PC-9 (cell line): ENCODE measurements around the gene C10orf95. TPM values are rescaled to one million over a fixed set of nuclear protein-coding genes. Genes with fewer than 3 reads are reported as not detected.

Source experiments
- BruUV-seq: library from RNA; stranded (reverse); fragments of 400-500 nt; replicated peaks from 2 replicates; lab custom pipeline; 2021; lab: Mats Ljungman, UMichigan
- CTCF ChIA-PET: fragments of 300-600 bp; sonication (Branson Sonifier 250); formaldehyde crosslinking; loops from one replicate; lab custom pipeline; 2022; ENCODE audit warnings: antibody characterized with exemption; lab: Charles Lee
- POLR2A ChIA-PET: fragments of 300-600 bp; sonication (Branson Sonifier 250); formaldehyde crosslinking; loops from one replicate; lab custom pipeline; 2022; ENCODE audit warnings: antibody characterized with exemption; ENCODE audit not compliant: unreplicated experiment; lab: Charles Lee
- DNase-seq, 2 experiments: peaks; one replicate each; pipeline versions ENCODE4 v3.0.0 to v3.0.0-alpha.2; 2015 to 2022; ENCODE audit warnings: mixed read lengths in 1 of 2
- H2AFZ ChIP-seq: fragments of 200-600 bp; sonication (generic); 2 replicates; pipeline ENCODE4 v1.8.1; 2017; ENCODE audit warnings: antibody characterized with exemption
- H3F3A ChIP-seq: fragments of 200-600 bp; sonication (generic); 2 replicates; pipeline ENCODE4 v1.8.1; 2017; ENCODE audit warnings: antibody characterized with exemption, mild to moderate bottlenecking, low read depth; ENCODE audit not compliant: insufficient read depth
- H3K27ac ChIP-seq: fragments of 200-600 bp; sonication (generic); 2 replicates; pipeline ENCODE4 v1.6.1; 2016; ENCODE audit warnings: mixed run types
- H3K27me3 ChIP-seq: fragments of 200-600 bp; sonication (generic); 2 replicates; pipeline ENCODE4 v1.6.1; 2016; ENCODE audit warnings: low read depth, mixed run types; ENCODE audit not compliant: insufficient read depth
- H3K36me3 ChIP-seq: fragments of 200-600 bp; sonication (generic); 2 replicates; pipeline ENCODE4 v1.6.1; 2016; ENCODE audit warnings: low read depth, mixed run types
- H3K4me1 ChIP-seq: fragments of 200-600 bp; sonication (generic); replicated peaks from 2 replicates; pipeline ENCODE4 v1.6.1; 2016; ENCODE audit warnings: mixed run types; ENCODE audit not compliant: insufficient read depth
- H3K4me2 ChIP-seq: fragments of 200-600 bp; sonication (generic); 2 replicates; pipeline ENCODE4 v1.6.1; 2017; ENCODE audit warnings: mixed run types
- H3K4me3 ChIP-seq: fragments of 200-600 bp; sonication (generic); 2 replicates; pipeline ENCODE4 v1.6.1; 2016; ENCODE audit warnings: mixed run types
- H3K79me2 ChIP-seq: fragments of 200-600 bp; sonication (generic); 2 replicates; pipeline ENCODE4 v1.6.1; 2017; ENCODE audit warnings: low read depth, mixed run types
- H3K9me2 ChIP-seq: fragments of 200-600 bp; sonication (generic); 2 replicates; pipeline ENCODE4 v1.8.1; 2017; ENCODE audit warnings: mild to moderate bottlenecking; ENCODE audit not compliant: insufficient read depth
- H3K9me3 ChIP-seq: fragments of 200-600 bp; sonication (generic); 2 replicates; pipeline ENCODE4 v1.8.1; 2016; ENCODE audit warnings: low read depth; ENCODE audit not compliant: insufficient read depth
- H4K20me1 ChIP-seq: fragments of 200-600 bp; sonication (generic); 2 replicates; pipeline ENCODE4 v1.8.1; 2017; ENCODE audit not compliant: insufficient read depth
- EZH2 ChIP-seq: fragments of 200-600 bp; sonication (generic); IDR thresholded peaks from 2 replicates; pipeline ENCODE4 v1.8.0; 2017; ENCODE audit warnings: antibody characterized with exemption, low read depth
- intact Hi-C: fragments of 100-400 bp; cut with micrococcal nuclease; formaldehyde crosslinking; loops from one replicate; pipeline ENCODE4 v1.10.0; 2022; ENCODE audit not compliant: unreplicated experiment
- total RNA-seq: library from RNA; stranded (reverse); gene quantifications from 2 replicates; pipeline ENCODE4 v1.2.3, GENCODE V29; 2021
- TF ChIP-seq, protein P1 (sequence below): fragments of 200-600 bp; sonication (generic); conservative IDR thresholded peaks from 2 replicates; pipeline ENCODE4 v1.6.1; 2017; ENCODE audit warnings: mixed run types, antibody characterized with exemption, mild to moderate bottlenecking, moderate library complexity

C10orf95 gene
- total RNA-seq, 1 experiment from 2014 or later: 1.0 TPM

DNA sequence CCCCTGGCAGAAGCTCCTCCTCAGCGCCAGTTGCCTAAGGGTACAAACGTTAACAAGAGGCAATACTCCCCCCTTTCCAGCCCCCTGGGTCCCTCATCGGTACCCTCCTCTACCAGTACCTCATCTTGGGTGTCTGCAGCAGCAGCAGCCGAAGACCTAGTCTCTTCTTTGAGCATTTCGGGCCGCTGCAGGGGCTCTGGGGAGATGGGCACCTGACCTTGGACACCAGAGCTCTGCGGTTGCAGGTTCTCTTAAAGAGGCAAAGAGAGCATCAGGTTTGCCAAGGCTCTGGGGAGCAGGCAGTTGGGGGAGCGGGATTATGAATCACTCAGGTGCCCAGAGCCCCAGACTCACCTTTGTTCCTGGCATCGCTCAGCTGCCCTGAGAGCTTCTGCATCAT, 27.2 kb downstream of the C10orf95 start:
- POLR2A ChIA-PET: no interaction called here
- no TSS peak for BruUV-seq
- intact Hi-C loops: loop anchor here (5.0 kb wide), 2 partner anchors 38 to 158 kb away; no protein-coding TSS in a partner anchor

DNA sequence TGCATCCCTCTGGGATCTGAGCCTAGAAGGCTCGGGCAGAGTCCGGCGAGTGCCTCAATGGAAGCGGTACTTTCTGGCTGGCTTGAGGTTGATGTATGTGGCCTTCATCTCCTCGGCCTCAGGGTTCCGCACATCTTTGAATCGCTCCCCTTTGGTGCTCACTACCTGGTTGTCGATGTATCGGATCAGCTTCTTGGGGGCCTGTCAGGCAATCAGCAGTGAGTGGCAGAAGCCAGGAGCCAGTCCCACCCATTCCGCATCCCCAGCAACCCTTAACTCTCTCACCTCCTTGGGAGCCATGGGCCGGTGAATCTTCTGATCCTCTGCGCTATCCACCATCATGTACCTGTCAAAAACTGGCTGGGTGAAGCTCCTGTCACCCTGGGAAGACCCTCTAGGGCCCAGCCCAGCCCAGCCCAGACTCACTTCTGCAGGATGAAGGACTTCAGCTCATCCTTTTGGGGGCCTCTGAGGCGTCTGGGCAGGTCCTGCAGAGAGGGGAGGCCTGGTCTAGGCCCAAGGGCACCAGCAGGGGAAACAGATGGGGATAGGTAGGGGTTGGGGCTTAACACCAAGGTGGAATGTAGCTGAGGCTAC, 27.9 kb downstream of the C10orf95 start:
- POLR2A ChIA-PET: interaction anchor here (0.7 kb wide), 1 partner anchor 122 kb away, joined by 16 read pairs; no protein-coding TSS in a partner anchor
- H3K4me1 ChIP-seq: peaks cover 5% of the 10 kb centered on the region; the same call in 1 of the 2 replicates
- peak overlapping the region; percentile 97 for H3K4me2 ChIP-seq
- no peaks in the 10 kb centered on the region for H3K79me2 ChIP-seq
- no peaks in the 10 kb centered on the region for H3K9me3 ChIP-seq
- no peaks in the 10 kb centered on the region for H3K9me2 ChIP-seq
- no peak for DNase-seq
- no peaks in the 10 kb centered on the region for H3K27me3 ChIP-seq
- BruUV-seq: no TSS peak
- no peak overlapping the region for H3K4me3 ChIP-seq
- no peaks in the 10 kb centered on the region for H4K20me1 ChIP-seq
- CTCF ChIA-PET: interaction anchor here (0.6 to 1.7 kb wide), 4 partner anchors 30 to 301 kb away, joined by 4 to 14 read pairs (median 6); no protein-coding TSS in a partner anchor
- H3F3A ChIP-seq: no peaks in the 10 kb centered on the region; the same call in 1 of the 2 replicates
- no peak overlapping the region for H2AFZ ChIP-seq
- no peaks in the 10 kb centered on the region for H3K36me3 ChIP-seq
- no peak overlapping the region for H3K27ac ChIP-seq
- intact Hi-C loops: loop anchor here (2.0 to 5.0 kb wide), 4 partner anchors 39 to 291 kb away; partner anchors contain the start of gene PPRC1
- TF ChIP-seq EZH2: no peak
- TF ChIP-seq, protein P1, sequence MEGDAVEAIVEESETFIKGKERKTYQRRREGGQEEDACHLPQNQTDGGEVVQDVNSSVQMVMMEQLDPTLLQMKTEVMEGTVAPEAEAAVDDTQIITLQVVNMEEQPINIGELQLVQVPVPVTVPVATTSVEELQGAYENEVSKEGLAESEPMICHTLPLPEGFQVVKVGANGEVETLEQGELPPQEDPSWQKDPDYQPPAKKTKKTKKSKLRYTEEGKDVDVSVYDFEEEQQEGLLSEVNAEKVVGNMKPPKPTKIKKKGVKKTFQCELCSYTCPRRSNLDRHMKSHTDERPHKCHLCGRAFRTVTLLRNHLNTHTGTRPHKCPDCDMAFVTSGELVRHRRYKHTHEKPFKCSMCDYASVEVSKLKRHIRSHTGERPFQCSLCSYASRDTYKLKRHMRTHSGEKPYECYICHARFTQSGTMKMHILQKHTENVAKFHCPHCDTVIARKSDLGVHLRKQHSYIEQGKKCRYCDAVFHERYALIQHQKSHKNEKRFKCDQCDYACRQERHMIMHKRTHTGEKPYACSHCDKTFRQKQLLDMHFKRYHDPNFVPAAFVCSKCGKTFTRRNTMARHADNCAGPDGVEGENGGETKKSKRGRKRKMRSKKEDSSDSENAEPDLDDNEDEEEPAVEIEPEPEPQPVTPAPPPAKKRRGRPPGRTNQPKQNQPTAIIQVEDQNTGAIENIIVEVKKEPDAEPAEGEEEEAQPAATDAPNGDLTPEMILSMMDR: no peak

More for the DNA sequence above, 27.2 kb downstream of the C10orf95 start:
- CTCF ChIA-PET: no interaction called here
- H2AFZ ChIP-seq: no peak overlapping the region
- H3K9me3 ChIP-seq: no peaks in the 10 kb centered on the region
- H3K79me2 ChIP-seq: no peaks in the 10 kb centered on the region
- H3K4me3 ChIP-seq: no peak overlapping the region
- H3K36me3 ChIP-seq: no peaks in the 10 kb centered on the region
- H3K4me1 ChIP-seq: peaks cover 5% of the 10 kb centered on the region; the same call in 1 of the 2 replicates
- no peak for DNase-seq
- TF ChIP-seq, protein P1: no peak
- no peak for TF ChIP-seq EZH2
- H3K27ac ChIP-seq: no peak overlapping the region
- no peak overlapping the region for H3K4me2 ChIP-seq
- H3K27me3 ChIP-seq: no peaks in the 10 kb centered on the region
- no peaks in the 10 kb centered on the region for H4K20me1 ChIP-seq
- H3K9me2 ChIP-seq: no peaks in the 10 kb centered on the region
- H3F3A ChIP-seq: no peaks in the 10 kb centered on the region; the same call in 1 of the 2 replicates

DNA sequence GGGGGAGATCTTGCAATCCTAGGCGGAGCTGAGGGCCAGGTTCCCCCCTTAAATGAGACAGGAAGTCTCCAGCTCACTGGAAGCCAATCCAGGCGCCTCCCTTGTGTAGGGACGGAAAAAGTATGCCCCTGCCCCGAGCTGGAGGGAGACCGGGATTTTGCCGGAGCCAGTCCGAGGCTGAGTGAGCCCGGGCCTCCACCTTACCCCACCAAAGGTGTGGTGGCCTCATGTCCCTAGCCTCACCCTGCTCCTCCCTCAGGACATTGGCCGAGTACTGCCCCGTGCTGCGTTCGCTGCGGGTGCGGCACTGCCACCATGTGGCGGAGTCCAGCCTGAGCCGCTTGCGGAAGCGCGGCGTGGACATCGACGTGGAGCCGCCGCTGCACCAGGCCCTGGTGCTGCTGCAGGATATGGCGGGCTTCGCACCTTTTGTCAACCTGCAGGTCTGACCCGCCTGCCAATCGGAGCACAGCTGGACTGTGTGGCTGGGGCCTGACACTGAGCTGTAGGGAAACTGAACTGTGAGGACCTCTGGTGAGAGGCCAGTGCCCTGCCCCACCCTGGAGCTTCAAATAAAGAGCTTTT, 28.7 kb downstream of the C10orf95 start:
- peaks cover 5% of the 10 kb centered on the region; the same call in 1 of the 2 replicates for H3K4me1 ChIP-seq
- DNase-seq: peak; percentile 65 to 79
- POLR2A ChIA-PET: interaction anchor here (0.7 kb wide), 1 partner anchor 123 kb away, joined by 16 read pairs; no protein-coding TSS in a partner anchor
- H3K4me2 ChIP-seq: peak overlapping the region; percentile 97
- no peaks in the 10 kb centered on the region for H3K27me3 ChIP-seq
- H3F3A ChIP-seq: no peaks in the 10 kb centered on the region; the same call in 1 of the 2 replicates
- intact Hi-C loops: loop anchor here (1.0 to 5.0 kb wide), 5 partner anchors 28 to 290 kb away; partner anchors contain the start of gene PPRC1
- H3K9me2 ChIP-seq: no peaks in the 10 kb centered on the region
- no peaks in the 10 kb centered on the region for H3K36me3 ChIP-seq
- TF ChIP-seq EZH2: no peak
- TF ChIP-seq, protein P1: peak; percentile 67
- H2AFZ ChIP-seq: peak overlapping the region; percentile 74
- 0 out of 2 replicates have a peak overlapping the region, but pooled peaks have one; percentile 19 for H3K27ac ChIP-seq
- H3K4me3 ChIP-seq: peak overlapping the region; percentile 94
- no peaks in the 10 kb centered on the region for H3K79me2 ChIP-seq
- CTCF ChIA-PET: interaction anchor here (0.6 to 1.7 kb wide), 5 partner anchors 9 to 300 kb away, joined by 3 to 14 read pairs (median 5); no protein-coding TSS in a partner anchor
- TSS peak; percentile 24 for BruUV-seq
- H3K9me3 ChIP-seq: no peaks in the 10 kb centered on the region
- H4K20me1 ChIP-seq: no peaks in the 10 kb centered on the region
